ENCODE data around the gene ROMO1.
"Not testable (repeated sequence)": the region's sequence is repeated elsewhere in the genome, so short reads cannot be mapped to it uniquely, and the experiment has no call there.

Gene ROMO1

GRCh38 chr20:35713120-35713519 is 13.9 kb downstream of the ROMO1 start:
- DNase-seq, result not testable (repeated sequence)

DNA sequence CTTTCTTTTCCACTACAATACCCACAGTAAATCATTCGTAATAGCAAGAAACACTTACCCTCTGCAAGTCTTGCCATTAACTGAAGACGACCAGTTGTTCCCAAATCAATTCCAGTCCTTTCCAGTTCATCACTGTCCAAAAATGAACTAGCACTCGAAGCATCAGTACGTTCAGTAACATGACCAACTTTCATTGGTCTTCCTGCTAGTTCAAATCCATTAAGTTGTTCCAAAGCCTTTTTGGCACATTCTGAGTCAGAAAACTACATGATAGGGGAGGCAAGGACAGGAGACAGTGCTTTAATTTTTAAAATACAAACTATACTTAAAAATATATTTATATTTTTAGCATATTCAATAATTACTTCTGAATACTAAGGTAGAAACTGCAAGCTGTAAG is 14.9 kb downstream of the ROMO1 start:
- DNase-seq, result no peak

DNA sequence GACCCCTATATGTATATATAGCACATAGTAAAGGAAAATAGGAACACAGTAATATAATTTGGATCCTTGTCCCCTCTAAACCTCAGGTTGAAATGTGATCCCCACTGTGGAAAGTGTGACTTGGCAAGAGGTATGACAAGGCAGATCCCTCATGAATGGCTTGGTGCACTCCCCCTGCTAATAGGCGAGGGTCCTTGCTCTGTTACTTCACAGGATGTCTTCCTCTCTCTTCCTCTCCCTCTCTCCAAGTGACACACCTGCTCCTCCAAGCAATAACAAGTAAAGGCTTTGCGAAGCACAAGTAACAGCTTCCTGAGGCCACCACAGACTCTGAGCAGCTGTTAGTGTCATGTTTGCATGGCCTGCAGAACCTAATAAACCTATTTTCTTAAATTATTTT is 16.4 kb downstream of the ROMO1 start:
- DNase-seq, result no peak

- DNase-seq, result no peak
Measured at GRCh38 chr20:35716330-35716729, 17.1 kb downstream of the ROMO1 start.

- not testable (repeated sequence) for DNase-seq
Measured at GRCh38 chr20:35718321-35718720, 19.1 kb downstream of the ROMO1 start.

GRCh38 chr20:35718972-35719635 is 19.9 kb downstream of the ROMO1 start:
- DNase-seq, result no peak

- DNase-seq, result no peak
Measured at GRCh38 chr20:35719717-35720116, 20.5 kb downstream of the ROMO1 start.

DNA sequence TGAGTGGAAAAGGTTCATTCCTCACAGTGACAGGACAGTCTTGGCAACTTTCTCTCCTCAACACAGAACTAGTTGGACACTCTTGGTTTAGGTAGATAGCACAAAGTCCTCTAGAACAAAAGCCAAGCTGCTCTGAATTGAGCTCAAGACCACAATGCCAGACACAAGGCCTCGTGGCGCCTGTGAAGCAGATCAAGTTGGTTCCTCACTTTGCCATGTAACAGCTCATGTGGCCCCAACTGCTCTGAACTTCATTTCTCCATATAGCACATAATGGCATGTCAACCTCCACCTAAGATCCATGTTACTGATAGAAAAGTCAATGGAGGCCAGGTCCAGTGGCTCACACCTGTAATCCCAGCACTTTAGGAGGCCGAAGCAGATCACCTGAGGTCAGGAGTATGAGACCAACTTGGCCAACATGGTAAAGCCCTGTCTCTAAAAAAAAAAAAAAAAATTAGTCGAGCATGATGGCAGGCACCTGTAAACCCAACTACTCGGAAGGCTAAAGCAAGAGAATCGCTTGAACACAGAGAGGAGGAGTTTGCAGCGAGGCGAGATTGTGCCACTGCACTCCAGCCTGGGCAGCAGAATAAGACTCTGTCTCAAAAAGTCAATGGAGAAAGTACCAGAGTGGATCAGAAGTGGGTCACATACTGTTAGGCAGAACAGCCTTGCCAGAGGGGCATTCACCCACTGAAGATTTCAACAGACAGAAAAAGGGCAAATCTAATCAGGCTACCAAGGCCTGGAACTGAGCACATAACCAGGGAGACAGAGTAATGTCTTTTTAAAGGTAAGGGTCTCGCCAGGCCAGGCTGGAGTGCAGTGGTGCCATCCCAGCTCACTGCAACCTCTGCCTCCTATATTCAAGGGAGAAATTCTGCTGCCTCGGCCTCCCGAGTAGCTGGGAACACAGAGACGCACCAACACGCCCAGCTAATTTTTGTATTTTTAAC is 21.2 kb downstream of the ROMO1 start:
- no peak for DNase-seq

DNA sequence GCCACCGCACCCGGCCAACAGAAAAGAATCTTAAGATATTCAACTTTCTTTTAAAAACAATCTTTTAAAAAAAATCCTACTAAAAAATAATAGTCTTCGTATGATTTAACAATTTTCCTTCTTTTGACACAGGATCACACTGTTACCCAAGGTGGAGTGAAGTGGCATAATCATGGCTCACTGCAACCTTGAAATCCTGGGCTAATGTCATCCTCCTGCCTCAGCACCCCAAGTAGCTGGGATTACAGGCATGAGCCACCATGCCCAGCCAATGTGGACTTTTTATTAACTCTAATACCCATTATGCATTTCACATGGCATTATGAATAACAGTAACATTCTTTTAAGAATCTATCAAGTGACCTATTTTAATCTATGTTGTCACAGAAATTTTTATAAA is 22.0 kb downstream of the ROMO1 start:
- no peak for DNase-seq

DNA sequence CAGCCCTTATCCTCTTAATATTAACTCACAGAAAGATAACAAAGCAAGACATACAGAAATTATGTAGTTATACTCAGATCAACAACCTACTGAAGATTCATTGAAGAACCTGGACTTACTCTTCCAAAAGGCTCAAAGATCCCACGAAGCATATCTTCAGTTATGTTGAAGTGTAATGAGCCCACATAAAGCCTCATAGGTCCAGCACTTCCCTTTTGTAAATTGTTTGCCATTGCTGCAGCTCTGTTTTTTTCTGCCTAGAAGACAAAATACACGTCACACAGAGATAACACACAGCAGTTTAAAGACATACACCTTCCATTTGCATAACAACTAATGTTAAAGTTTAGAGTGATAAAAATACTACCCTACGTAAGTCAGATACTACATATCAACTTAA is 22.4 kb downstream of the ROMO1 start:
- no peak for DNase-seq

GRCh38 chr20:35723275-35723639 is 24.1 kb downstream of the ROMO1 start:
- DNase-seq, result not testable (repeated sequence)

DNA sequence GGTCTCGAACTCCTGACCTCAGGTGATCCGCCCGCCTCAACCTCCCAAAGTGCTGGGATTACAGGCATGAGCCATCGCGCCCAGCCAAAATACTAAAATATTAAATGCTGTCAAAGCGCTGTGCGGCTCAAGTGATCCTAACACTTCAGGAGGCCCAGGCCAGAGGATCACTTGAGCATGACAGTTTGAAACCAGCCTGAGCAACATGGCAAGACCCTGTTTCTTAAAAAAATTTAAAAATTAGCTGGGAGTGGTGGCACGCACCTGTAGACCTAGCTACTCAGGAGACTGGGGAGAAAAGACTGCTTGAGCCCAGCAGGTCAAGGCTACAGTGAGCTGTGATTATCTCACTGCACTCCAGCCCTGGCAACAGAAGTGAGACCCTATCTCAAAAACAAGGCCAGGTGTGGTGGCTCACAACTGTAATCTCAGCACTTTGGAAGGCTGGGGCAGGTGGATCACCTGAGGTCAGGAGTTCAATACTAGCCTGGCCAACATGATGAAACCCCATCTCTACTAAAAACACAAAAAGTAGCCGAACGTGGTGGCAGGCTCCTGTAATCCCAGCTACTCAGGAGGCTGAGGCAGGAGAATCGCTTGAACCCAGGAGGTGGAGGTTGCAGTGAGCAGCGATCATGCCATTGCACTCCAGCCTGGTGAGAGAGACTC is 24.6 kb downstream of the ROMO1 start:
- not testable (repeated sequence) for DNase-seq

DNA sequence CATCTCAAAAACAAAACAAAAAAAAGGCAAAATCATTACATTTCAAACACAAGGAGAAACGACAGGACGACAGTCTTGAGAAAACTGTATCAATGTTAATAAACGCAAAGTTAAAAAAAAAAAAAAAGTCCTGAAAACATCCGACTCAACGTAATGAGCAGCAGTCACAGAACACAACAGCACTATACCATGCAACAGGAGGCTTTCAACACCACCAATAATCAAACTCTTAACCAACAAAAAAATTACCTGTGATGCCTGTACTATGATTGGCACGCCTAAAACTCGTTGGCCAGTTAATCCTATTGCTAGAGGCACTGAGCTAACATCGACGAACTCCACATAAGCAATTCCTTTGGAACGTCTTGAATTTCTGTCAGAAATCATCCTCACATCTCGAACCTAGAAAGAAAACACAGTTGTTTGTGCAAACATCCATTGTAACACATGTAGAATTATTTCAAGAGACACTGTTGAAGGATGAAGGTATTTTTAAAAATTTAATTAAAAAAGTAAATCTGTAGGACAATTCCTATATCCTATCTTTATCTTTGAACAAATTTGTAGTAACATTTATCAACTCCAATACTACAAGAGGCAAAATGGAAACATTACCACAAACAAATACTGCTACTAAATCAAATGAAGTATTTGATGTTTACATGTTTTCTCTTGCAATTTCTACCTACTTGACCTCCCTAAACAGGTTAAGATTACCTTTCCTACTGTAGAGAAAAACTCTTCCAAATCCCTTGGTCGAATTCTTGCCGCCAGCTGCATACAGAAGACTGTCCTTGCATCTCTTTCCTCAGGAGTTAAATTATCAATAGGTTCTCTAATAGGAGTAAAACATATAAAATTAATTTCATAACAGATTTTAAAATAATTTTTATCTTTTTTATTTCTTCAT is 25.4 kb downstream of the ROMO1 start:
- no peak for DNase-seq

DNA sequence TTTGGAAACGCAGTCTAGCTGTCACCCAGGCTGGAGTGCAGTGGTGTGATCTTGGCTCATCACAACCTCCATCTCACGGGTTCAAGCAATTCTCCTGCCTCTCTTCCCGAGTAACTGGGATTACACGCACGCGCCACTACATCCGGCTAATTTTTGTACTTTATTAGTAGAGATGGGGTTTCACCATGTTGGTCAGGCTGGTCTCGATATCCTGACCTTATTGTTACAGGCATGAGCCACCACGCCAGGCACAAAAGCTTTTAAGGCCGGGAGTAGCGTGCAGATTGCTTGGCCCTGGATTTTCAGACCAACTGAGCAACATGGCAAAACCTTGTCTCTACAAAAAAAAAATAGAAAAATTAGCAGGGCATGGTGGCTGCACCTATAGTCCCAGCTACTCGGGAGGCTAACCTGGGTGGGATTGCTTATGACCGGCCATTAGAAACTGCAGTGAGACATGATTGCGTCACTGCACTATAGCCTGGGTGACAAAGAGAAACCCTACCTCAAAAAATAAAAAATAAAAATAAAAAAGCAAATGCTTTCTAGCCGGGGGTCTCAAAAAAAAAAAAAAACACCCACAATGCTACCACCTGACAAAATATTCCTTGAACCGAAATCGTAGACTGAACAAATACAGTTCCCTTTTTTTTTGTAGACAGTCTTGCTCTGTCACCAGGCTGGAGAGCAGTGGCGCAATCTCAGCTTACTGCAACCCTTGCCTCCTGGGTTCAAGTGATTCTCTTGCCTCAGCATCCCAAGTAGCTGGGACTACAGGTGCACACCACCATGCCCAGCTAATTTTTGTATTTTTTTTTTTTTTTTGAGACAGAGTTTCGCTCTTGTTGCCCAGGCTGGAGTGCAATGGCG is 27.9 kb downstream of the ROMO1 start:
- no peak for DNase-seq

DNA sequence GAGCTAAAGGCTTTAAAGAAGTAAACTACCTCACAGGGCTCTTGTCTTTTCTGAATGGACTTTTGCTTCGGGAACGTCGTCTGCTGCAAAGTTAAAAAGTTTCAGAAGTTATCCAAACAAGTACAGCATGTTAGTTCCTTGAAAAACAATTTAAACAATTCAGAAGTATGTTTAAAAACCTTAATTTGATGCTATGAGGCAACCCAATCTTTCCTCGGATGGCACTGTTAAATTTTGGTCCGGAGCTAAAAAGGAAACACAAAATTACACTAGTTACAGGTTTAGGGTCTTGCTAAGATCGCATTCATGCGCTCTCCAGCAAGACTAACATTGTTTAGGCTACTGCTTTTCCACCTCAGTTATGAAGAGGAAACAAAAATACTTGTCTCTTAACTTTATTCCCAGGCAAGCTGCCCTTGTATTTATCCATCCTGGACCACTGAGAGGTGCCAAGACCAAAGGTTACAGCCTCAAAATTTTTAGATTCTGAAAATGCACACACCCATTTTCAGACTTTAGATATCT is 30.1 kb downstream of the ROMO1 start:
- no peak for DNase-seq

GRCh38 chr20:35729836-35730582 is 30.8 kb downstream of the ROMO1 start:
- DNase-seq, result no peak

DNA sequence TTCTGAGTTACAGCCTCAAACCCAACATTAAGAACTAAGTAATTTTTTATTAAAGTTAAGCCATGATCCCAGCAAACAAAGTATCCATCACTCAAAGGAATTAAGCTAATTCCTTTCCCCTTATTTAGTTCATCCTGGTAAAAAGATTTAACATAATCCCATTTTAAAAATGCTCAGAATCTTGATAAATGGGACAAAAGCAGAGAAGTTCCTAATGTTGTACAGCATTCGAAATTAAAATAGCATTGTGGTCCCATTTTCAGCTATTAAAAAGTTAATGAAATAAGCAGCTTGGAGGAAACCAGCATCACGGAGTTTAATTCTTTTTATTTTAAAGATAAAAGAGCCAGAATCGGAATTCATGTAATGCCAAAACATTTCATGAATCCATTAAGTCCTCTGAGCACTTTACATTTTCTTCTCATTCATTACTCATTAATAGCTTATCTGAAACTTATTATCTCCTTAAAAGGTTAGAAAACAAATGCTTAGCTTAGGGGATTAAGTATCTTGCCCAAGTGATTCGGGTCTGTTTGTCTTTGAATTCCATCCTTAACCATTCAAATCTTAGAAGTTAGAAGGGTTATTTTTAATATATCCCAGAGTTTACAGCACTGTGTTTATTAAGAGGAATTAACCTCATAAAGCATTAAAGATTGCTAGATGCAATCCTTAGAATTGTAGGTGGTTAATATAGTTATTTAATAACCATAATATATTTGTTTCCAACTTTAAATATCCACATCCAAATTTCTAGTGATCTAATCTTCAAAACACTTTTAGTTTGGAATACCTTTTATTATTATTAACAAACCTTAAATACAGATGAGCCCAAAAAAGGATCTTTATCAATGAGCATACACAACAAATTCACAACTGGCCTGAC is 31.6 kb downstream of the ROMO1 start:
- no peak for DNase-seq

- no peak for DNase-seq
Measured at GRCh38 chr20:35731469-35731788, 32.2 kb downstream of the ROMO1 start.

GRCh38 chr20:35731862-35732643 is 32.8 kb downstream of the ROMO1 start:
- no peak for DNase-seq

All from activated naive CD4-positive, alpha-beta T cell treated with anti-CD3 and anti-CD28 coated beads, Interleukin-2, amount 50 U/mL, for 16 hours (primary cell).